Measurements from ENCODE around the gene TBC1D14. TPM values are rescaled to one million over a fixed set of nuclear protein-coding genes. Genes with fewer than 3 reads are reported as not detected.

Gene TBC1D14
- total RNA-seq, 4 donors from 2014 or later = 36.0 to 56.2 (median 41.4) TPM

- Histone ChIP-seq H3K27ac (peak overlapping the region; percentile 57 to 80 (median 73)), H3K4me3 (no peak overlapping the region), H3K9me3 (no peaks in the 10 kb centered on the region), H3K36me3 (no peaks in the 10 kb centered on the region), H3K4me1 (peaks cover 48 to 62% of the 10 kb centered on the region in 2 donors), H3K27me3 (no peaks in the 10 kb centered on the region)
- no peak for ATAC-seq
- in situ Hi-C loops (cut with MboI; ENCODE audit: low sequenced_read_pairs in 4 of 4) = loop anchor here in 2 of 4 donors (10.0 to 25.0 kb wide), 2 partner anchors 69 to 147 kb away; partner anchors contain the start of gene GRPEL1 (in 1 of the 2)
- DNase-seq = no peak
- TF ChIP-seq POLR2A (IDR thresholded peaks at IDR 0.05) (no peak), CTCF (IDR thresholded peaks at IDR 0.05 in 4 of 5, conservative IDR thresholded peaks at IDR 0.05 in 1 of 5) (no peak)
- intact Hi-C loops (cut with DNase I; ENCODE audit: low total_unique reads) = no loop called here
Observed at GRCh38 chr4:6915041-6916005, 5.7 kb downstream of the TBC1D14 start.

DNA sequence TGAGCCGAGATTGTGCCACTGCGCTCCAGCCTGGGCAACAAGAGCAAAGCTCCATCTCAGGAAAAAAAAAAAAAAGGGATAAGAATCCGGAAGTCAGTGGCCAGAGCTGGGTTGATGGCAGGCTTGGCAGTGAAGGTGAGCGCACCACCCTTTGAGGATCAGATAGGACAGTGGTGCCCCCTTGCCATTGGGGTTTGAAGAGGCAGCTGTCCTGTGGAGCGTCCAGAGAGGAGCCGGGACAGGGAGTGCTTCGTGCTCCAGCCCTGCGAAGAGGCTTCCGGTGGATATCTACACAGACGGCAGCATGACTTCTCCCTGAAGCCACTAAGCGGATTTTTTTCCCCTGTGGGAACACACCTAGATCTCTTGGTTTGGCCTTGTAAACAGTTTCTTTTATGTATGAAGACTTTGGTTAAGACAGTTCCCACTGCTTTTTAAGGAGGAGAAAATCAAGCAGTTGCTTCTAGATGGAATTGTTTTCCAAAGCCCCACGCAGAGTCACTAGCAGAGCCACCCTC is 6.5 kb downstream of the TBC1D14 start:
- Histone ChIP-seq H3K36me3 (no peaks in the 10 kb centered on the region), H3K4me1 (peaks cover 40 to 54% of the 10 kb centered on the region in 2 donors), H3K9me3 (no peaks in the 10 kb centered on the region), H3K27ac (peak overlapping the region; percentile 57 to 80 (median 73)), H3K4me3 (no peak overlapping the region), H3K27me3 (no peaks in the 10 kb centered on the region)
- ATAC-seq (no peak), DNase-seq (no peak)
- in situ Hi-C loops (cut with MboI; ENCODE audit: low sequenced_read_pairs in 4 of 4) (loop anchor here in 2 of 4 donors (10.0 to 25.0 kb wide), 2 partner anchors 69 to 146 kb away; partner anchors contain the start of gene GRPEL1 (in 1 of the 2)), intact Hi-C loops (cut with DNase I; ENCODE audit: low total_unique reads) (no loop called here)
- TF ChIP-seq POLR2A (IDR thresholded peaks at IDR 0.05) = no peak

GRCh38 chr4:6916587-6917460 is 7.2 kb downstream of the TBC1D14 start:
- peak in 1 of 2 donors; percentile 47 for TF ChIP-seq POLR2A (IDR thresholded peaks at IDR 0.05)
- TF ChIP-seq CTCF (IDR thresholded peaks at IDR 0.05 in 4 of 5, conservative IDR thresholded peaks at IDR 0.05 in 1 of 5) = peak in 1 of 5 experiments; percentile 12
- no peak overlapping the region for H3K4me3 ChIP-seq
- no peaks in the 10 kb centered on the region for H3K9me3 ChIP-seq
- DNase-seq = peak; percentile 68 to 80
- intact Hi-C loops (cut with DNase I; ENCODE audit: low total_unique reads) (no loop called here), in situ Hi-C loops (cut with MboI; ENCODE audit: low sequenced_read_pairs in 4 of 4) (loop anchor here in 2 of 4 donors (10.0 to 25.0 kb wide), 2 partner anchors 68 to 145 kb away; partner anchors contain the start of gene GRPEL1 (in 1 of the 2))
- peak; percentile 60 to 80 for ATAC-seq
- peak overlapping the region; percentile 57 to 80 (median 73) for H3K27ac ChIP-seq
- no peaks in the 10 kb centered on the region for H3K27me3 ChIP-seq
- peaks cover 33 to 47% of the 10 kb centered on the region in 2 donors for H3K4me1 ChIP-seq
- no peaks in the 10 kb centered on the region for H3K36me3 ChIP-seq

- peaks cover 25 to 40% of the 10 kb centered on the region in 2 donors for H3K4me1 ChIP-seq
- intact Hi-C loops (cut with DNase I; ENCODE audit: low total_unique reads) = no loop called here
- H3K36me3 ChIP-seq = no peaks in the 10 kb centered on the region
- no peak overlapping the region for H3K4me3 ChIP-seq
- no peaks in the 10 kb centered on the region for H3K9me3 ChIP-seq
- ATAC-seq (peak in 1 of 2 donors; percentile 29), DNase-seq (peak; percentile 50 to 61)
- peak overlapping the region; percentile 57 to 80 (median 73) for H3K27ac ChIP-seq
- H3K27me3 ChIP-seq = no peaks in the 10 kb centered on the region
- TF ChIP-seq POLR2A (IDR thresholded peaks at IDR 0.05) = no peak
- TF ChIP-seq CTCF (IDR thresholded peaks at IDR 0.05 in 4 of 5, conservative IDR thresholded peaks at IDR 0.05 in 1 of 5) = peak in 4 of 5 experiments; percentile 10 to 46 (median 34)
- in situ Hi-C loops (cut with MboI; ENCODE audit: low sequenced_read_pairs in 4 of 4) = loop anchor here in 2 of 4 donors (10.0 to 25.0 kb wide), 2 partner anchors 67 to 145 kb away; partner anchors contain the start of gene GRPEL1 (in 1 of the 2)
Observed at GRCh38 chr4:6917461-6918271, 8.0 kb downstream of the TBC1D14 start.

Measured in gastrocnemius medialis (tissue), 4 donors.